Measurements from ENCODE around the gene CEP43. TPM values are rescaled to one million over a fixed set of nuclear protein-coding genes. Genes with fewer than 3 reads are reported as not detected.
A peak's percentile ranks its signal among the peaks of the same experiment; 100 is the strongest.

CEP43 gene
- total and polyA plus RNA-seq, 2 of the 8 experiments (the other 6 are each of a cell fraction or from before 2014, with no cell fraction given), result 12.0 to 31.2 TPM

DNA sequence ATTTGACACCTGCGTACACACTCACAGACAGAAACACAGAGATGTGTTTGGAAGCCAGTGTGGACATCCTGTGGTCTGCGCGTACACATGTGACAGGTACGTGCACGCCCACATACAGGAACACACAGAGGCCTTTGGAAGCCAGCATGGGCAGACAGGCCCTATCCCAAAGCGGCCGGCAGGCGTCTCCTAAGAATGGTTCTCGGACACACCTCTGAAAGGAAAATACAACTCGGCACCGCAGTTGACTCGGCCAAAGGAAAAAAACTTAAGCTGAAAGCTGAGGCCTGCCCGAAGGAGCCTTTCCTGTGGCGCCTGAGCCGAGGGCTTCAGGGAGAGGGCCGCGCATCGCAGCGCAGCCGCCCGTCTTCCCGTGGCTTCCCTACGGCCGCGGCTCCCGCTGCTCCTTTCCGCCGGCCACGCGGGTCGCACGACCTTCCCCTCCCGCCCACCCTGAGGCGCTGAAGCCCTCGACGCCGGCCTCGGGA is 1.4 kb upstream of the CEP43 start (continued):
- TF ChIP-seq SIN3A (conservative IDR thresholded peaks at IDR 0.05 in 1 of 2, IDR thresholded peaks at IDR 0.05 in 1 of 2; ENCODE audit: low read depth in 1 of 2, low read length in 2 of 2) (0 out of 4 replicates have a peak, but pooled peaks of 1 of the 2 experiments have one; percentile 21), BACH1 (IDR thresholded peaks at IDR 0.05; ENCODE audit: low read length) (no peak), KDM4A (IDR thresholded peaks at IDR 0.05; ENCODE audit: low read depth, low read length, severe bottlenecking) (no peak), KDM1A (IDR thresholded peaks at IDR 0.05; ENCODE audit: borderline replicate concordance, low read length) (peak; percentile 60; the same call in 1 of the 2 replicates), TCF12 (IDR thresholded peaks at IDR 0.05; ENCODE audit: low read depth, low read length) (no peak), RBBP5 (IDR thresholded peaks at IDR 0.05; ENCODE audit: borderline replicate concordance, low read depth, low read length) (no peak), POLR2AphosphoS5 (IDR thresholded peaks at IDR 0.05; ENCODE audit: low read depth, low read length) (no peak), RAD21 (IDR thresholded peaks at IDR 0.05 in 1 of 2, conservative IDR thresholded peaks at IDR 0.05 in 1 of 2; ENCODE audit: low read depth in 2 of 2, low read length in 2 of 2) (peak; percentile 21 to 42; a peak in 3 of 4 replicates), SP2 (IDR thresholded peaks at IDR 0.05; ENCODE audit: low read length) (no peak), SRF (IDR thresholded peaks at IDR 0.05; ENCODE audit: low read depth, low read length) (no peak), RXRA (IDR thresholded peaks at IDR 0.05; ENCODE audit: insufficient read depth, low read depth, low read length) (no peak), FOSL1 (IDR thresholded peaks at IDR 0.05; ENCODE audit: insufficient read depth, low read depth, low read length) (no peak), TAF1 (IDR thresholded peaks at IDR 0.05; ENCODE audit: low read depth, low read length) (no peak)
- TF ChIP-seq, protein P1, sequence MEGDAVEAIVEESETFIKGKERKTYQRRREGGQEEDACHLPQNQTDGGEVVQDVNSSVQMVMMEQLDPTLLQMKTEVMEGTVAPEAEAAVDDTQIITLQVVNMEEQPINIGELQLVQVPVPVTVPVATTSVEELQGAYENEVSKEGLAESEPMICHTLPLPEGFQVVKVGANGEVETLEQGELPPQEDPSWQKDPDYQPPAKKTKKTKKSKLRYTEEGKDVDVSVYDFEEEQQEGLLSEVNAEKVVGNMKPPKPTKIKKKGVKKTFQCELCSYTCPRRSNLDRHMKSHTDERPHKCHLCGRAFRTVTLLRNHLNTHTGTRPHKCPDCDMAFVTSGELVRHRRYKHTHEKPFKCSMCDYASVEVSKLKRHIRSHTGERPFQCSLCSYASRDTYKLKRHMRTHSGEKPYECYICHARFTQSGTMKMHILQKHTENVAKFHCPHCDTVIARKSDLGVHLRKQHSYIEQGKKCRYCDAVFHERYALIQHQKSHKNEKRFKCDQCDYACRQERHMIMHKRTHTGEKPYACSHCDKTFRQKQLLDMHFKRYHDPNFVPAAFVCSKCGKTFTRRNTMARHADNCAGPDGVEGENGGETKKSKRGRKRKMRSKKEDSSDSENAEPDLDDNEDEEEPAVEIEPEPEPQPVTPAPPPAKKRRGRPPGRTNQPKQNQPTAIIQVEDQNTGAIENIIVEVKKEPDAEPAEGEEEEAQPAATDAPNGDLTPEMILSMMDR (IDR thresholded peaks at IDR 0.05; ENCODE audit: control extremely low read depth in 1 of 3, insufficient read depth in 1 of 3, low read depth in 1 of 3, low read length in 3 of 3), result peak; percentile 19 to 57 (median 54)
